Kidney (tissue), 14 donors: Measurements from ENCODE around the gene NSD1. TPM values are rescaled to one million over a fixed set of nuclear protein-coding genes. Genes with fewer than 3 reads are reported as not detected.
A peak's percentile ranks its signal among the peaks of the same experiment; 100 is the strongest.

Experiments used
- DNase-seq, 5 donors: peaks; one replicate each; pipeline ENCODE4 v3.0.0-alpha.2; 2013 to 2020
- FAIRE-seq: peaks from 2 replicates; lab custom pipeline; 2012; peaks lifted over from hg19 to GRCh38; lab: Jason Lieb, UNC
- H3K27ac ChIP-seq, 2 donors: one replicate each; pipeline ENCODE4 v1.7.0; 2013; ENCODE audit warnings: low read depth in 2 of 2, low read length in 2 of 2, inconsistent platforms in 1 of 2
- H3K27me3 ChIP-seq: one replicate; pipeline ENCODE4 v1.7.1; 2013; ENCODE audit warnings: low read length, inconsistent platforms; ENCODE audit not compliant: control insufficient read depth, insufficient read depth
- H3K36me3 ChIP-seq, 3 donors: one replicate each; pipeline versions ENCODE4 v1.7.0 to v1.7.1; 2013; ENCODE audit warnings: low read length in 3 of 3, control low read depth in 1 of 3, inconsistent platforms in 1 of 3; ENCODE audit not compliant: insufficient read depth in 3 of 3, control insufficient read depth in 2 of 3
- H3K4me1 ChIP-seq, 3 donors: one replicate each; pipeline versions ENCODE4 v1.7.0 to v1.7.1; 2013; ENCODE audit warnings: low read length in 3 of 3, inconsistent platforms in 1 of 3, low read depth in 1 of 3; ENCODE audit not compliant: control insufficient read depth in 2 of 3, insufficient read depth in 2 of 3
- H3K4me3 ChIP-seq, 3 donors: one replicate each; pipeline versions ENCODE4 v1.7.0 to v1.8.1; 2013; ENCODE audit warnings: low read length in 3 of 3, control low read depth in 1 of 3, inconsistent platforms in 1 of 3
- H3K9ac ChIP-seq, 3 donors: one replicate each; pipeline versions ENCODE4 v1.7.0 to v1.7.1; 2013; ENCODE audit warnings: low read length in 3 of 3, control low read depth in 1 of 3, inconsistent platforms in 1 of 3
- H3K9me3 ChIP-seq, 3 donors: one replicate each; pipeline versions ENCODE4 v1.7.0 to v1.7.1; 2013; ENCODE audit warnings: low read length in 3 of 3, control low read depth in 1 of 3, inconsistent platforms in 1 of 3; ENCODE audit not compliant: control insufficient read depth in 2 of 3, insufficient read depth in 1 of 3
- CTCF ChIP-seq: IDR thresholded peaks from 3 replicates; pipeline ENCODE4 v1.5.1; 2012; ENCODE audit warnings: mild to moderate bottlenecking, moderate library complexity, borderline replicate concordance; ENCODE audit not compliant: insufficient read depth; ENCODE audit errors: extremely low read depth
- intact Hi-C: fragments of 100-400 bp; cut with DNase I; formaldehyde crosslinking; loops from one replicate; pipeline ENCODE4 v1.11.1; 2022
- polyA plus RNA-seq: library from polyadenylated mRNA; stranded (reverse); fragments of 350-450 nt; fragmentation: Illumina TruSeq; extraction: RNeasy Lipid Tissue Mini Kit (QIAGEN cat#74804); gene quantifications from one replicate; pipeline ENCODE4 v1.2.3, GENCODE V29; 2014; ENCODE audit warnings: low read depth, low replicate concordance; ENCODE audit not compliant: insufficient read depth
- total RNA-seq: library from RNA; stranded (reverse); fragmentation: NEBNext Ultra II Directional; extraction: Animal tissue kit (Norgen Biotek cat#: 25700); gene quantifications from one replicate; pipeline ENCODE4 v1.2.1, GENCODE V29; 2021
- donor health status: control.
- donor health status: control.
- donor health status: control.
- donor health status: control.
- donor health status: control.
- donor health status: DM: yes; HTN: yes; CAD: no.
- donor health status: Normal renal cell carcinoma (clear cell type).

Gene NSD1
- total and polyA plus RNA-seq, 2 donors from 2014 or later: 6.0 to 99.1 TPM

GRCh38 chr5:177311392-177311722 is 177.8 kb downstream of the NSD1 start:
- no peaks in the 10 kb centered on the region for H3K27me3 ChIP-seq
- no peak for TF ChIP-seq CTCF
- no peak overlapping the region for H3K9ac ChIP-seq
- peak overlapping the region in 1 of 3 donors; percentile 61 for H3K4me3 ChIP-seq
- DNase-seq (peak in 2 of 5 donors; percentile 33 to 82), FAIRE-seq (no peak)
- no peak overlapping the region for H3K27ac ChIP-seq
- intact Hi-C loops: no loop called here
- peaks cover 0 to 6% (median 0%) of the 10 kb centered on the region in 3 donors for H3K36me3 ChIP-seq
- peaks cover 0 to 11% (median 0%) of the 10 kb centered on the region in 3 donors for H3K4me1 ChIP-seq
- no peaks in the 10 kb centered on the region for H3K9me3 ChIP-seq

GRCh38 chr5:177311723-177312648 is 178.4 kb downstream of the NSD1 start, which contains the start of gene MXD3:
TSS of gene MXD3 (minus strand) at chr5:177311898. CDS start at chr5:177311830, 68 bp downstream.
- peak within 1 kb of the TSS in 1 of 2 donors; percentile 32 for H3K27ac ChIP-seq
- H3K4me3 ChIP-seq: peak within 1 kb of the TSS; percentile 44 to 61 (median 50)
- H3K9me3 ChIP-seq: no peaks in the 10 kb centered on the region
- intact Hi-C loops: no loop called here
- peaks cover 0 to 3% (median 0%) of the 10 kb centered on the region in 3 donors for H3K36me3 ChIP-seq
- peak; percentile 97 to 99 (median 99) for DNase-seq
- TF ChIP-seq CTCF: no peak
- H3K4me1 ChIP-seq: peaks cover 0 to 11% (median 0%) of the 10 kb centered on the region in 3 donors
- no peak for FAIRE-seq
- H3K27me3 ChIP-seq: no peaks in the 10 kb centered on the region
- no peak within 1 kb of the TSS for H3K9ac ChIP-seq

- Histone ChIP-seq H3K9ac (no peak overlapping the region), H3K27me3 (no peaks in the 10 kb centered on the region), H3K27ac (no peak overlapping the region), H3K9me3 (no peaks in the 10 kb centered on the region), H3K4me1 (peaks cover 0 to 11% (median 0%) of the 10 kb centered on the region in 3 donors), H3K4me3 (peak overlapping the region in 1 of 3 donors; percentile 17), H3K36me3 (no peaks in the 10 kb centered on the region)
- peak in 4 of 5 donors; percentile 38 to 77 (median 51) for DNase-seq
- no peak for FAIRE-seq
- intact Hi-C loops: no loop called here
- TF ChIP-seq CTCF: no peak
These were observed 179.1 kb downstream of the NSD1 start for GRCh38 chr5:177312649-177313181.
